ENCODE measurements around the gene PPOX. TPM values are rescaled to one million over a fixed set of nuclear protein-coding genes. Genes with fewer than 3 reads are reported as not detected.

The PPOX gene
- total RNA-seq, 1 donor from 2014 or later: 56.5 TPM

GRCh38 chr1:161131523-161132409 lies 34.5 kb upstream of the PPOX start:
- Mint-ChIP-seq H3K27me3 (no peaks in the 10 kb centered on the region), H3K9me3 (ENCODE audit: low read depth) (no peaks in the 10 kb centered on the region), H3K4me1 (ENCODE audit: low read depth) (peaks cover 31% of the 10 kb centered on the region), H3K4me3 (ENCODE audit: low read depth) (no peak overlapping the region), H3K36me3 (ENCODE audit: insufficient read depth) (peaks cover 13% of the 10 kb centered on the region), H3K27ac (peak overlapping the region; percentile 90)
- TF ChIP-seq, protein P1, sequence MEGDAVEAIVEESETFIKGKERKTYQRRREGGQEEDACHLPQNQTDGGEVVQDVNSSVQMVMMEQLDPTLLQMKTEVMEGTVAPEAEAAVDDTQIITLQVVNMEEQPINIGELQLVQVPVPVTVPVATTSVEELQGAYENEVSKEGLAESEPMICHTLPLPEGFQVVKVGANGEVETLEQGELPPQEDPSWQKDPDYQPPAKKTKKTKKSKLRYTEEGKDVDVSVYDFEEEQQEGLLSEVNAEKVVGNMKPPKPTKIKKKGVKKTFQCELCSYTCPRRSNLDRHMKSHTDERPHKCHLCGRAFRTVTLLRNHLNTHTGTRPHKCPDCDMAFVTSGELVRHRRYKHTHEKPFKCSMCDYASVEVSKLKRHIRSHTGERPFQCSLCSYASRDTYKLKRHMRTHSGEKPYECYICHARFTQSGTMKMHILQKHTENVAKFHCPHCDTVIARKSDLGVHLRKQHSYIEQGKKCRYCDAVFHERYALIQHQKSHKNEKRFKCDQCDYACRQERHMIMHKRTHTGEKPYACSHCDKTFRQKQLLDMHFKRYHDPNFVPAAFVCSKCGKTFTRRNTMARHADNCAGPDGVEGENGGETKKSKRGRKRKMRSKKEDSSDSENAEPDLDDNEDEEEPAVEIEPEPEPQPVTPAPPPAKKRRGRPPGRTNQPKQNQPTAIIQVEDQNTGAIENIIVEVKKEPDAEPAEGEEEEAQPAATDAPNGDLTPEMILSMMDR (IDR thresholded peaks at IDR 0.05; ENCODE audit: unreplicated experiment): no peak
- no peak for DNase-seq (ENCODE audit: low spot score, unreplicated experiment)

- H3K27ac Mint-ChIP-seq: peak within 1 kb of the TSS; percentile 90
- DNase-seq (ENCODE audit: low spot score, unreplicated experiment): peak; percentile 83
Observed at GRCh38 chr1:161132410-161133219, 33.6 kb upstream of the PPOX start, which contains the start of gene DEDD. Gene DEDD (minus strand): TSS chr1:161132667. CDS start chr1:161124462, 8,205 bp downstream.

DNA sequence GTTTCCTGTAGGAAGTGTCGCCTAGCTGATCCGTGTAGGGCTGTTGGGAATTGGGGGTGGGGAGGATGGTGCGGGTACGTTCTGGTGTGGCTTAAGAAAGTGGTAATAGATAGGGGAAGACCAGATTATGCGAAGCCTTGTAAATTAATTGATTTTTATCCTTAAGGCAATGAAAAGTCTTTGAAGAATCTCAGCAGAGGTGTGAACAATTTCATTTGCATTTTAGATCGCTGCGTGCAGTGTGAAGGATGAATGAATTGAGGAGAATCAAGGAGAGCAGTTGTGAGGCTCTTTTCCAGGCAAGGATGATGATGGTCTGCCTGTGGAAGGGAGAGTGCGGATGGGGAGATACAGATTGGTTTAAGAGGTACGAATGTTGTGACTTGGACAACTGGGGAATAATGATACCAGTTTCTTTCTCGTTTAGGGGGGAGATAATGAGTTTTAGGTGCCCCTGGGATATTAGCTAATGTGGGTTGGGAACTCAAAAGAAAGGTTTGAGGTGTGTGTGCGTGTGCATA lies 32.9 kb upstream of the PPOX start:
- DNase-seq (ENCODE audit: low spot score, unreplicated experiment): no peak
- Mint-ChIP-seq H3K27ac (no peak overlapping the region), H3K4me3 (ENCODE audit: low read depth) (no peak overlapping the region), H3K9me3 (ENCODE audit: low read depth) (no peaks in the 10 kb centered on the region), H3K27me3 (no peaks in the 10 kb centered on the region), H3K36me3 (ENCODE audit: insufficient read depth) (peaks cover 6% of the 10 kb centered on the region), H3K4me1 (ENCODE audit: low read depth) (peaks cover 24% of the 10 kb centered on the region)
- TF ChIP-seq, protein P1 (IDR thresholded peaks at IDR 0.05; ENCODE audit: unreplicated experiment): no peak

More at GRCh38 chr1:161132410-161133219, 33.6 kb upstream of the PPOX start, which contains the start of gene DEDD:
- Mint-ChIP-seq H3K4me1 (ENCODE audit: low read depth) (peaks cover 28% of the 10 kb centered on the region), H3K36me3 (ENCODE audit: insufficient read depth) (peaks cover 8% of the 10 kb centered on the region), H3K4me3 (ENCODE audit: low read depth) (no peak within 1 kb of the TSS), H3K27me3 (no peaks in the 10 kb centered on the region), H3K9me3 (ENCODE audit: low read depth) (no peaks in the 10 kb centered on the region)
- TF ChIP-seq, protein P1 (IDR thresholded peaks at IDR 0.05; ENCODE audit: unreplicated experiment): no peak

GRCh38 chr1:161137881-161138280 lies 28.3 kb upstream of the PPOX start:
- H3K4me3 Mint-ChIP-seq (ENCODE audit: low read depth): no peak overlapping the region
- TF ChIP-seq, protein P1 (IDR thresholded peaks at IDR 0.05; ENCODE audit: unreplicated experiment): no peak
- H3K27me3 Mint-ChIP-seq: no peaks in the 10 kb centered on the region
- H3K4me1 Mint-ChIP-seq (ENCODE audit: low read depth): peaks cover 3% of the 10 kb centered on the region
- H3K36me3 Mint-ChIP-seq (ENCODE audit: insufficient read depth): no peaks in the 10 kb centered on the region
- no peaks in the 10 kb centered on the region for H3K9me3 Mint-ChIP-seq (ENCODE audit: low read depth)
- DNase-seq (ENCODE audit: low spot score, unreplicated experiment): no peak
- H3K27ac Mint-ChIP-seq: no peak overlapping the region

DNA sequence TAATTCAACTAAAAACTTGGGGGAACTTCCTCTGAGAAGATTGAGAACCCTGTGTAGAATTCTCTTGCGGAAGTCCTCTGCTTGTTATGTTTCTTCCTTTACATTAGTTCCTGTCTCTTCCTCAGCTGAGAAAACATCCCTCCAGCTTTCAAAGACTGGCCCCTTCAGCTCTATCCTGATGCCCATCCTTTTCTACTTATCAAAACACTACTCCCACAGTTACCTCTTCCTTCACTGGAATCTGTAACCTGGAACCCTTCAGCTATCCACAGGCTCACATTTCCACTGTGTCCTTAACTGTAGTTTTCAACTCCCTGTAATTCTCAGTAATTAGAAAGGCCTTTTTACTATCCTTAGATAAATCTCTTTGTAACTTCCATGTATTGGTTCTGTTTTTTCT lies 27.8 kb upstream of the PPOX start:
- TF ChIP-seq, protein P1 (IDR thresholded peaks at IDR 0.05; ENCODE audit: unreplicated experiment): no peak
- Mint-ChIP-seq H3K27me3 (no peaks in the 10 kb centered on the region), H3K4me1 (ENCODE audit: low read depth) (peaks cover 3% of the 10 kb centered on the region), H3K4me3 (ENCODE audit: low read depth) (no peak overlapping the region), H3K9me3 (ENCODE audit: low read depth) (no peaks in the 10 kb centered on the region), H3K36me3 (ENCODE audit: insufficient read depth) (no peaks in the 10 kb centered on the region), H3K27ac (peak overlapping the region; percentile 43)
- DNase-seq (ENCODE audit: low spot score, unreplicated experiment): no peak

Measured in progenitor cell of endocrine pancreas (in vitro differentiated cells).